Measurements from ENCODE around the gene KRTAP12-2.

Gene KRTAP12-2

DNA sequence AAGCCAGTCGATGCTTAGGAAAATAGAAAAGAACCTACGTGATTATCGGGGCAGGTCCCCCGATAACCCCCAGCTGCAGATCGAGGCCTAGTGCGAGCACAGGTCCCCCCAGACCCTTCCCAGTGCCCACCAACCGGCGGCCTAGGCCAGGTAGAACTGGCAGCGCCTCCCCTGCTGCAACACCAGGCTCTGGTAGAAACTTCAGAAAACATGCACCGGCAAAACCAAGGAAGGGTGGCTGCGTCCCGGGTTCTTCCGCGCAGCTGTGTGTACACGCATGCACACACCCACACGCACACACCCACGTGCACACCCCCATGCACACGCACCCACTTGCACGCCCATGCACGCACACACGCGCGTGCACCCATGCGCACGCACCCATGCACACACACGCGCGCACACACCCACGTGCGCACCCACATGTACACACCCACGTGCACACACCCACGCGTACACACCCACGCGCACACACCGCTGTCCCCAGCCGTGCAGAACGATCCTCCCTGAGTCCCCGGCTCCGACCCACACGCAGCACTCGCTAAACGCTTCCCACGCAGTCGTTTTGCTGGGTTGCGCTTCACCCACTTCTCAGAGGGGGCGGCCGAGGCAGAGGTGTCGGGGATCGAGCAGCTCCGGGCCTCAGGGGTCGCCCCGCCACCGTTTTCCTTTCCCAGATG lies 39.4 kb upstream of the KRTAP12-2 start:
- DNase-seq (ENCODE audit: low read depth), result no peak
- TF ChIP-seq, protein P1, sequence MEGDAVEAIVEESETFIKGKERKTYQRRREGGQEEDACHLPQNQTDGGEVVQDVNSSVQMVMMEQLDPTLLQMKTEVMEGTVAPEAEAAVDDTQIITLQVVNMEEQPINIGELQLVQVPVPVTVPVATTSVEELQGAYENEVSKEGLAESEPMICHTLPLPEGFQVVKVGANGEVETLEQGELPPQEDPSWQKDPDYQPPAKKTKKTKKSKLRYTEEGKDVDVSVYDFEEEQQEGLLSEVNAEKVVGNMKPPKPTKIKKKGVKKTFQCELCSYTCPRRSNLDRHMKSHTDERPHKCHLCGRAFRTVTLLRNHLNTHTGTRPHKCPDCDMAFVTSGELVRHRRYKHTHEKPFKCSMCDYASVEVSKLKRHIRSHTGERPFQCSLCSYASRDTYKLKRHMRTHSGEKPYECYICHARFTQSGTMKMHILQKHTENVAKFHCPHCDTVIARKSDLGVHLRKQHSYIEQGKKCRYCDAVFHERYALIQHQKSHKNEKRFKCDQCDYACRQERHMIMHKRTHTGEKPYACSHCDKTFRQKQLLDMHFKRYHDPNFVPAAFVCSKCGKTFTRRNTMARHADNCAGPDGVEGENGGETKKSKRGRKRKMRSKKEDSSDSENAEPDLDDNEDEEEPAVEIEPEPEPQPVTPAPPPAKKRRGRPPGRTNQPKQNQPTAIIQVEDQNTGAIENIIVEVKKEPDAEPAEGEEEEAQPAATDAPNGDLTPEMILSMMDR (IDR thresholded peaks at IDR 0.05; ENCODE audit: insufficient read depth, low read depth, low read length, missing control alignments), result no peak
- H3K4me3 ChIP-seq (ENCODE audit: low read depth, low read length), result no peak overlapping the region

DNA sequence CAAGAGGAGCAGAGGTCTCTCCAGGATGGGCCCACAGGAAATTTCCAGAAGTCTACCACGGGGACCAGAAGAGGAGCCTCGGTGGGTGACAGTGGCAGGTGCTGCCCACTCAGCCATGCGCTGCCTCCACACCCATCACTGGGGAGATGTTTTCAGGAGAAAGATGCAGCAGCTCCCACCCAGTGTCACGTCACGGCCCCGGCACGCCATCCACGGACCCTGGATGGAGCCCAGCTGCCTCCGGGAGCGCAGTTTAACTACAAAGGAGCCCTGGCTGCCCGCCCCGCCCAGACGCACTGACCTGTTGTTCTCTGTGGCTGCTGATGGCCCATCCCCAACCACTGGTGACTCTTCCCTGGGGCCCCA lies 37.9 kb upstream of the KRTAP12-2 start:
- TF ChIP-seq, protein P1 (IDR thresholded peaks at IDR 0.05; ENCODE audit: insufficient read depth, low read depth, low read length, missing control alignments), result no peak
- H3K4me3 ChIP-seq (ENCODE audit: low read depth, low read length), result no peak overlapping the region
- DNase-seq (ENCODE audit: low read depth), result no peak

DNA sequence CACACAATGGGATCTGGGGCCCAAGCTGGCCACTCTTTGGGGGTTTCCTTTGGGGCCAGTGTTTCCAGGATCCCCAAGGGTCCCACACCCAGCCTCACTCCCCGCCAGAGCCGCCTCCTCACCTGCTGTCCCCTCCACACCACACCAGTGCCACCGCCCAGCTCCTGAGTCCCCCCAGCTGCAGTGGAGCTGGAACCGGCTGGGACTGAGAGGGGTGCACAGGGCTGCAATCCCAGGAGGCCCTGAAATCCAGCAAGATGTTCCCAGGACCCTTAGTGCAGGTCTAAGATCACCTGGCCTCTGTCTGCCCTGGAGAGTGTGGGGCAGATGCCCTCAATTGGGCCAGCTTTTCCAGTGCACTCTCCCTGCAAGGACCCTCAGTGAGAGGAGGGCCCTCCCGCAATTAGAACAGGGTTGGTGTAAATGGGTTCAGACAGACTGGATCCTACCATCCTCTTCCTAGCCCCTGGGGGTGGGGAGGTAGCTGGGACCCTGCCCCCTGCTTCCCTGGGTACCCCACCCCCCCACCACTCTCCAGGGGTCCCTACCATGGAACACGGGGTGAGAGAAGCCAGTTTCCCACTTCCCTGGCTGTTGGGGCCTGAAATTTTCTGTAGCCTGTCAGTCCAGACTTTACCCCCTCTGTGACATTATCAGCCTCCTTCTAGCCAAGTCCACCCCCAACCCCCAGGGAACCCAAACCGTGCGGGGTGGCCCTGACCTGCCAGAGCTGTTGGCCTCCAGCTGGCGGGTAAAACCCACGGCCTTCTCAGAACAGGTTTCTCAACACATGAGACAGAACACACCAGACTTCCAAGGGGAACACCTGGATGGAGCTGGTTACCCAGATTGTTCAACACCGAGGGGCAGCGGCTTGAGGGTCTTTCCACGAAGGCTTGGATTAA lies 37.3 kb upstream of the KRTAP12-2 start:
- H3K4me3 ChIP-seq (ENCODE audit: low read depth, low read length), result no peak overlapping the region
- no peak for DNase-seq (ENCODE audit: low read depth)

DNA sequence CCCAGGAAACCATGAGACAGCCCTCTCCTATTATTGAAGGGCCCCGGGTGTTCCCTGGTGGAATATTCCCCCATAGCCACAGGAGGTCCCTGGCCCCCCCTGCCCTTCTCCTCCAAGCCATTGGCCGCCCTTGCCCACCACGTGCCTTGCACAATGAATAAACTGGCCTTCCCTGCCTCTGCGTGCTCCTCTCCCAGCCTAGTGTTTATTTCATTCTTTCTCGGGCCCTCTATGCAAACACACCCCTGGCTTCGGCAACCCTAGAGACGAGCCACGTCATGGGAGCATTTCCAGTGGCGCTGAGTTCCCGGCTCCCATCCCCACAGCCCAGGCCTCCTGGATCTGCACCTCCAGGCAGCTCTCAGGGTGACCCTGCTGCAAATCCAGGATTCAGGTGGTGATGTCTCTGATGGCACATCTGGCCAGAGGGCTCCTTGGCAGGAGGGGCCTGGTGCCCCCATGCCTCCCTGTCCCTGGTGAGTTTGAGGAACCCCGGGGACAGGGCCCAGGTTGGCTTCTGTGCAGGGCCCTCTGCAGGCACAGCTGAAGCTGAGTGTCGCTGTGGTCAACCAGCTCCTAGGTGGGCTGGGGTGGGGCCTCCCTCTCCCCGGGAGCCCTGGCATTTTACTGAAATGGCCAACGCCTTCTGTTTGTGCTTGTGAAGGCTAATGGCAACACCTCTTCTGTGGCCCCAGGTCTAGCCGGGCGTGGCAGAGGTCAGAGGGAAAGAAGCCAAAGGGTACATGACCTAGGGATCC lies 36.4 kb upstream of the KRTAP12-2 start:
- no peak for DNase-seq (ENCODE audit: low read depth)
- no peak overlapping the region for H3K4me3 ChIP-seq (ENCODE audit: low read depth, low read length)
- TF ChIP-seq, protein P1 (IDR thresholded peaks at IDR 0.05; ENCODE audit: insufficient read depth, low read depth, low read length, missing control alignments), result no peak

More for the DNA sequence above, 37.3 kb upstream of the KRTAP12-2 start:
- TF ChIP-seq, protein P1 (IDR thresholded peaks at IDR 0.05; ENCODE audit: insufficient read depth, low read depth, low read length, missing control alignments), result no peak

DNA sequence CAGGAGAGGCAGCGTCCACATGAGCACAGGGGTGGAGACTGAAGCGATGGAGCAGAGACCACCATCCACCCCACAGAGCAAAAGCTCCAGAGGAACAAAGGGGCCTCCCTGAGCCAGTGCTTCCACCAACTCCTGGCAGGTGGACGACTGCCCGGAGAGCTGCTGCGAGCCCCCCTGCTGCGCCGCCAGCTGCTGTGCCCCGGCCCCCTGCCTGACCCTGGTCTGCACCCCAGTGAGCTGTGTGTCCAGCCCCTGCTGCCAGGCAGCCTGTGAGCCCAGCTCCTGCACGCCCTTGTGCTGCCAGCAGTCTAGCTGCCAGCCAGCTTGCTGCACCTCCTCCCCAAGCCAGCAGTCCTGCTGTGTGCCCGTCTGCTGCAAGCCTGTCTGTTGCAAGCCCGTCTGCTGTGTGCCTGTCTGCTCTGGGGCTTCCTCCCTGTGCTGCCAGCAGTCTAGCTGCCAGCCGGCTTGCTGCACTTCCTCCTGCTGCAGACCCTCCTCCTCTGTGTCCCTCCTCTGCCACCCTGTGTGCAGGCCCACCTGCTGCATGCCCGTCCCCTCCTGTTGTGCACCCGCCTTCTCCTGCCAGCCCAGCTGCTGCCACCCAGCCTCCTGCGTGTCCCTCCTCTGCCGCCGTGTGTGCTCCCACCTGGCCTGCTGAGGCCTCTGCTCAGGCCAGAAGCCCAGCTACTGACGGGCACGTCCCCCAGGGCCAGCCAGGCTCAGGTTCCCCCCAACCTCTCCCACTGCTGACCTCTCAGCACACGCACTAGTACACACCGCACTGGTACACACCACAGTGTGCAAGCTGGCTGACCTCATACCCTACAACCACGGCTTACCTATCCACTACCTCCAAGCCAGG lies 35.6 kb upstream of the KRTAP12-2 start:
- DNase-seq (ENCODE audit: low read depth), result no peak
- H3K4me3 ChIP-seq (ENCODE audit: low read depth, low read length), result no peak overlapping the region

More for the DNA sequence above, 35.6 kb upstream of the KRTAP12-2 start:
- TF ChIP-seq, protein P1 (IDR thresholded peaks at IDR 0.05; ENCODE audit: insufficient read depth, low read depth, low read length, missing control alignments), result no peak
